ENCODE data around the gene SND1.

DNA sequence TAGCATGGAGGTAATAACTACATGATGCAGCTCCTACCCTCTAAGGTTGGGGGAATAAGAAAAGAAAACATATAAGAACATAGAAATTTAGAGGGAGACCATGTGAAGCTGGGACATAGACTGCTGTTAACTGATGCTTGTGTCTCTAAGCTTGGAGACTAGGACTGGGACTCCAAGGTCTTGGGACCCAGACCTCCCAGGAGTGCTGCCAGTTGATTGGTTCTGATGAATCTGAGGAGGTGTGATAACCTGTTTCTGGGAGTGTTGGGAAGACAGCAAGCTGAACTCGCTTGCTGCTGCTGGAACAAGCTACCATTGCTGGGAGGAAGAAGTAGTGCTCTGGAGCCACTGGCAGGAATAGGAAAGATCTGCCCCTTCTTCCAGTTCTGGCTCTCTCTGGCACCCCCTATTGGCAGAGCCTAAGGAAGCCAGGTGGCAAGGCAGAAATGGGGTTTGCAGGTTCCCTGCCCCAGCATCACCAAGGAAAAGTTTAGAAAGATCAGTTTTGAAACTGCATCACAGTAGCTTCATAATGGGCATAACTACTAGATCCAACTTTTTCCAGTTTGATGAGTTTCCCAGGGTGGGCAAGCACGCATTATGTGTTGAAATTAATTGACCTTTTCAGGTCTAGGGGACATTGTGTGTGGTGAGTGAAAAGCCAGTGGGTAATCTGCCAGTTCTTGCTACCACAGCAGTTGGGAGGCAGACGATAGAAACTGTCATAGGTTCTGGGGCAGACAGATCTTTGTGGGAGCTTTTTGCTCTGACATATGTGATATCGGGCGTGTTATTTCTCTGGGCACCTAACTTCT is 140.7 kb downstream of the SND1 start:
- TF ChIP-seq, protein P1, sequence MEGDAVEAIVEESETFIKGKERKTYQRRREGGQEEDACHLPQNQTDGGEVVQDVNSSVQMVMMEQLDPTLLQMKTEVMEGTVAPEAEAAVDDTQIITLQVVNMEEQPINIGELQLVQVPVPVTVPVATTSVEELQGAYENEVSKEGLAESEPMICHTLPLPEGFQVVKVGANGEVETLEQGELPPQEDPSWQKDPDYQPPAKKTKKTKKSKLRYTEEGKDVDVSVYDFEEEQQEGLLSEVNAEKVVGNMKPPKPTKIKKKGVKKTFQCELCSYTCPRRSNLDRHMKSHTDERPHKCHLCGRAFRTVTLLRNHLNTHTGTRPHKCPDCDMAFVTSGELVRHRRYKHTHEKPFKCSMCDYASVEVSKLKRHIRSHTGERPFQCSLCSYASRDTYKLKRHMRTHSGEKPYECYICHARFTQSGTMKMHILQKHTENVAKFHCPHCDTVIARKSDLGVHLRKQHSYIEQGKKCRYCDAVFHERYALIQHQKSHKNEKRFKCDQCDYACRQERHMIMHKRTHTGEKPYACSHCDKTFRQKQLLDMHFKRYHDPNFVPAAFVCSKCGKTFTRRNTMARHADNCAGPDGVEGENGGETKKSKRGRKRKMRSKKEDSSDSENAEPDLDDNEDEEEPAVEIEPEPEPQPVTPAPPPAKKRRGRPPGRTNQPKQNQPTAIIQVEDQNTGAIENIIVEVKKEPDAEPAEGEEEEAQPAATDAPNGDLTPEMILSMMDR (IDR thresholded peaks at IDR 0.05) = no peak
- no peak for TF ChIP-seq POLR2A (IDR thresholded peaks at IDR 0.05)

All from breast epithelium (tissue), 3 donors.